HT1080 (cell line): ENCODE data around the gene EFR3B. TPM values are rescaled to one million over a fixed set of nuclear protein-coding genes. Genes with fewer than 3 reads are reported as not detected.

ENCODE experiments used
- DNase-seq: peaks from one replicate; pipeline ENCODE4 v3.0.0-alpha.2; 2015; ENCODE audit warnings: low read depth
- total RNA-seq: library from RNA; depleted of rRNA; stranded (reverse); fragments of >200 nt; shearing (Covaris generic); gene quantifications from 2 replicates; pipeline ENCODE4 v1.2.3, GENCODE V29; 2014

EFR3B gene
- total RNA-seq, 1 experiment from 2014 or later: 5.6 TPM

DNA sequence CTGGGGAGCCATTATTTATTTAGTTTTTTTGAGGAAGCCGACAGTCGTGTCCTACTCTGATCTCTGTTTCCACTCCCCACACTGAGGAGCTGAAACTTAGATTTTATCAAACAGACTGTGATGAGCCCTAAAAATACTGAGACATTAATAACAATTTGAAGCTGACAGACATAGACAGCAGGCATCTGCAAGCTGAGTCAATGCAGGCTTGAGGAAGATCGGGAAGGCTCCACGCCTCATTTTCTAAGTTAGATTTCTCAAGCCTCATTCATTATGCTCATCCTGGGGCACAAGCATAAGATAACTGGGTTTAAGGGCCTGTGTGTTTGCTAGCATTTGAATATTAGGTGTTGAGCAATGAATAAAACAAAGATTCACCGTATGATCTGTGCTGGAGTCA lies 26.3 kb downstream of the EFR3B start:
- no peak for DNase-seq

DNA sequence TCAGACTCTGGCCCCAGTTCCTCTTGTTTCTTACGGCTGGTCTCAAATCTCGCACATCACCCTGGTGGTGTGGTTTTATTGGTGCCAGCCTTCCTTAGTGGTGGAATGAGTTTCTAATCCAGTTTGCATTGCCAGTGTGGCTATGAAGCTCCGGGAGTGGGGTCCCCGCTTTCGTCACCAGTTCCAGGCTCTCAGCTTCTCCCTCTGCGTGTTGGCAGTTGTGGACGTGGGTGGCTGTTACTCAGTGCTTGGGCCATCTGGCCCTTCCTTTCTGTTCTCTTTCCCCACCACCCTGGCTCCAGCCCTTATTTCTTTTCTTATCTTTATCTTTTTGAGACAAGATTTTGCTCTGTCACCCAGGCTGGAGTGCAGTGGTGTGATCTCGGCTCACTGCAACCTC lies 30.1 kb downstream of the EFR3B start:
- no peak for DNase-seq

DNA sequence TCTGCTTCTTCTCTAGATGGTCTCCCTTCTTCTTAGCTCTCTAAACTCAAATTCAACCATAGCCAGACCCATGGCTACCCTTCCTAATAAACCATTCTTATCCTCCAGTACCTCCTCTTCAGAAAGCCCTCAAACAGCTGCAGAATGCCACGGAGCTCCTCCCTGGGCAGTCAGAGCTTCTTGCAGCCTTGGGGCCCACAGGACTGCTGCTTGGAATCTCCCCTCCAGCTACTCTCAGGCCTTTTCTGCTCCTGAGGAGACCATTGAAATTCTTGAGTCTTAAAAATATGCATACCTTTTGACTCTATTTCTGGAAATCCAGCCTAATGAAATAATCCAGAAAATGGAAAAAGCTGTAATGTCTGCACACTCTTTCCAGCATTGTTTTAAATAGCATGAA lies 30.7 kb downstream of the EFR3B start:
- no peak for DNase-seq

DNA sequence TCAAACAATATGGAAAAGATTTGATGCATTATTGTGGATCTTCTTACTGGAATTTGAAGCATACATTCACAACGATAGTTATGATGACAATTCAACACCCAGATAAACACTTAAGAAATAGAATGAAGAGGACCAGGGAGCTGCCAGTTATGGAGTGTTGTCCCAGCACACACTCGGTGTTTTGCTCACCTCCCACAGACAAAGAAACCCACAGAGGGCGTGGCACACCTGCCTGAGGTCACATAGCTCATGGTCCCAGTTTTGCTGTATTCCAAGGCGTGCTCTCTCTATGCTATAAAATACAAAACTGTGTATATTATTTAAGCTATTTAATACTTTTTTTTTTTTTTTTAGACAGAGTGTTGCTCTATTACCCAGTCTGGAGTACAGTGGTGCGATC lies 31.1 kb downstream of the EFR3B start:
- DNase-seq: no peak

DNA sequence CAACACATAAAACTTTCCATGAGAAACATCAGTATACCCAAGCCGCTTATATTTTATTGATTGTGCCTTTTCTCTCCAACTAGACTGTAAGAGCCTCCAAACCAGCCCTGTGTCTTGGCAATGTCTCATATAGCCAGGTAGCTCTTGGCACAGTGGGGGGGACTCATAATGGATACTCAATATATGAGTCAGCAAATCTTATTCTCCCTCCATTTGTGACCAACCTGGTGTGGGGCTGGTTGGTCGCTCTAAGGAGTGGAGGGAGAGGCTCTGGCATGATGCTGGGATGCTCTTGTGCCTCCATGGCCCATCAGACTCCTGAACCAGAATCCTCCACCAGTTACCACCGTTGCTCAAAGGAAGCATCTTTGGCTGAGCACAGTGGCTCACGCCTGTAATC lies 32.0 kb downstream of the EFR3B start:
- no peak for DNase-seq

DNA sequence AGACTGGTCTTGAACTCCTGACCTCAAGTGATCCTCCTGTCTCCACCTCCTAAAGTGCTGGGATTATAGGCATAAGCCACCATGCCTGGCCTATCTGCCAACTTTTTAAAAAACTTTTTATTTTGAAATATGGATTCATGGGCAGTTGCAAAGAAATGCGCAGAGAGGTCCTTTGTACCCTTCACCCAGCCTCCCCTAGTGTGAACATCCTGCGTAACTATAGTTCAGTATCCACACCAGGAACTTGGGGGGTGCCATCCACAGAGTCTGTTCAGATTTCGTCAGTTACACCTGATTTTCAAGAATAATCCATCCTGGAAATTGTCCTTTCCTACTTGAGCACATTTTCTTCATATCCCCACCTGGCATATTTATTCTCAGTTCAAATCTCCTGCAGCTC lies 33.0 kb downstream of the EFR3B start:
- no peak for DNase-seq

DNA sequence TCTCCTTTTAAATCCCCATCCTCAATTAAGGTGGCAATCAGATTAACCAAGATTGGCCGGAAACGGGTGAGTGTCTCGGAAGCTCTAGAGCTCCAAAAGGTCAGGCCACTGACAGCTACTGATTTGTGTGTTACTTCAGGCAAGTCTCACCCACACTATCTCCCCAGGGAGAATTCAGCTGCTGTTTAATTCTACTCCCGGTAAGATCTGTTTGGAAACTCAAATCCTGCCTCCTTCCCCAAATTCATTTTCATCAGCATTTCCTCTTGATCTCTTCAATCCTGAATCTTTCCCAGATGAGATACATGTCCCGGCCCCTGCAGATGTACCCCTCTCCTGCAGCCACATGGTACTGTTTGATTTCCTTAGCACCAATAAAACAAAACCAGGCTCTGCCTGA lies 34.9 kb downstream of the EFR3B start:
- DNase-seq: no peak

DNA sequence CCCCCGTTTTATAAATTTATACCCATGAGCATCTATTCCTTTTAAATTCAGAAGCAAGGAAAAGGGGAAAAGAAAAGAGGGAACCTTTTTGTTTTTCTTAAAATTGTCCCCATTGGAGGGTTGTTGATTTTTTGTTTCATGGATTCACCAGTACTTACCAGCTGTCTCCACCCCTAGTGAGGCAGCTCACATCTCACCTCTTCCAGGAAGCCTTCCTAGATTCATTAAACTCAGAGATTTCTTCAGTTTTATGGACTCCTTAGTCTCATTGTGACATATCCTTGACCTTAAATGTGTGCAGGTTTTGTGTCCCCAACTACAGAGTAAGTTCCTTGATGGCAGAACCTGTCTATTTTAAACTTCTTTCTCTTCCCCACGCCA lies 35.9 kb downstream of the EFR3B start:
- no peak for DNase-seq

DNA sequence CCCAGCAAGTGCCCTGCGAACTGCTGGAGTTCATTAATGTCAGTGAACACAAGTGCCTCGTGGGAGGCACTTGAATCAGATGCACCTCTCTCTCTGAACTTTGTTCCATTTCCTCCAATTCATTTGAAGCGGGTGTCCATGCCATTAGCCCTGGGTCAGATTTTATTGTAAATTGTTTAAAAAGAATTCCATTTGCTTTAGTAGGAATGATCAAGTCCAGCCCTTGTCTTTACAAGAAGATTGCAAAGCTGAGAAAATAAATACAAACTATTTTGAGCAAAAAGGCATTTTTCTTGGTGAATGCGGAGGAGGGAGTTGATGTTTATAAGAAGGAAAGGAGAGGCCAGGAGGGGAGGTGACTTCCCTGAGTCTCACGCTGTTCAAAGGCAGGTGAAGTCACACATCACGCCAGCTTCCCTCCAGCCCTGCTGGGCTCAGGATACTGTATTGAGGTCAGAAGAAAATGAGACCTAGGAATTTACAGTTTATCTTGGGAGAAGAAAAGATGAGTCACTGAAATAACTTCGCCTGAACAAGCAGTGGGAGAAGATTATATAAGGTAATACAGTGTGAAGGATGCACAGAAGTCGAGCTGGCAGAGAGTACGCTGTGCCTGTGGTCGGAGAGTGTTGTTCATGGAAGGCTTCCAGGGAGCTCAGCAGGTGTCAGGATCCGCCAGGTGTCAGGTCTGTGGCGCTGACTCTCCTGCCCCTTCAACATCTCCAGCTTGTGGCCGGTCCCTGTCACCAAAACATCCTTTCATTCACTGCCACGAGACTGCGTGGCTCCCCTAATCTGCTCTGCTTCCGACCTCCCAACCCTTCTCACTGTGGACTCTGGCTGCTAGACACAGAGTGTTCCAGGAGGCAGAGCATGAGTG lies 36.5 kb downstream of the EFR3B start:
- peak; percentile 90 for DNase-seq

DNA sequence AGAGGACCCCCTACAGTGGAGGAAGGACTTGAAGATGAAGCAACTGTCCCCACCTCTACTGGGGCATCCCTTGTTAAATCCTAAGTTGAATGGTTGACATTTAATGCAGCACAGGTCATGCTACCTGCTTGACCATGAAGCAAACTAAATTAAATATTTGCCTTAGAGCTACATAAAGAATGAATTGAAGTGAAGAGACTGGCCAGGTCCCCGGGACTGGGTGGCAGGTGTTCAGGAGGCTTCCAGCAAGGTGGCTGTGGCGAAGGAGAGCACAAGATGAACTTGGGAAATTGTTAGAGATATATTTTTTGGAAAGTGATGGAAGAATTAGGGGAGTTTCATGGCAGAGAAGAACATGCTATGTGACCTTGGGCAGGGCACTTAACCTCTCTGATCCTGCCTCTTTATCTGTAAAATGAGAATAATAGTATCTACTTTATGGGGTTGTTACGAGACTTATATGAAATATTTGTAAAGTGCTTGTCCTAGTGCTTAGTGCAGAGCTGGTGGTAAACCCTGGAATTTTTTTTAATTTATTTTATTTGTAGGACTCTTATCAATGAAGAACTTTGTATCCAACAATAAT lies 37.3 kb downstream of the EFR3B start:
- no peak for DNase-seq

DNA sequence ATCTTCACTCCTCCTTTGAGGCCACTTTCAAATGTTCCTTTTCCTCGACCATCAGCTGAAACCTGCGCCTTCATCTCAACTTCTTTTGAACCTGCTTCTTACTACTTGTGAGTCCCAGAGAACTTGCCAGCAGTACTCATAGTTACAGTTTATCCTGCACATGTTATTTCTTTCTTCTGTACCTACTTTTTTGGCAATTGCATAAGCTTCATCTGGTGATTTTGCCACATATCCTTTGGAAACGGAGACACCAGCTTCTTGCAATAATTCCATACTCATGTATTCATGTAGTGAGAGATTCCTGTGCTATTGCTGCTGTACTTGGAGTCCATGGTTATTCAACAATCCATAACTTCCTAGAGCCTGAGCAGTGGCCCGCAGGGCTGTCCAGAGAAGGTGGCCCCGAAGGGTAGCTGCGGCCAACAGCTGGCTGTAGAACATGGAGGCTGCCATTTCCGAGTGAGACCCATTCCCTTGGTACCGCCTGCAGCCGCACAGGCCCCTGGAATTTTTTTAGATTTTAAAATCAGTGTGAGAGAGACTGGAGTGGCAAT lies 39.4 kb downstream of the EFR3B start:
- DNase-seq: no peak

DNA sequence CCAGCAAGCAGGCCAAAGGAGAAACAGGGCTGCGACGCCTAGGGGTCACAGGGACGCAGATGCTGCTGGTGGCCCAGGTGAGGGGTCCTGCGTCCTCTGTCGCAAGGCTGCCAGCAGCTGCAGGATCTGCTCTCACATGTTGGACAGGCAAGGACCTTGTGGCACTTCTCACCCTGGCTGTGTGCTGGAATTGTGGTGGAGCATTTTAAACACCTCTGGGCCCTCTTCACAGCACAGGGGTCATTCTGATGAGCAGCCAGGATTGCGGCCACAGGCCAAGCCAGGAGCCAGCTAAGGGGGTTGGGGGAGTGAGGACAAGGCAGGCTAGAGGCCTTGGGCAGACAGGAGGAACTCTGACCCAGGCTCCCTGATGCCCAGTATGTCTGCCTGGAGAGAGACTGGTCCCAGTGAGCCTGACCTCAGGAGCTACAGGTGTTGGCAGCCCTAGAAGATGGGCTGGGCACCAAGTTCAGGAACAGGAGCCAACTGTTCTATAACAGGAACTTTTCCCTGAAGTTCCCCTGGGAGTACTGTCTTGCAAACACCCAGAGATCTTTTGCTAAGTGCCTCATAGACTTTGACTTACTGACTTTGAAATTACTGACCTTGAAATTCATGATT lies 40.2 kb downstream of the EFR3B start:
- no peak for DNase-seq

DNA sequence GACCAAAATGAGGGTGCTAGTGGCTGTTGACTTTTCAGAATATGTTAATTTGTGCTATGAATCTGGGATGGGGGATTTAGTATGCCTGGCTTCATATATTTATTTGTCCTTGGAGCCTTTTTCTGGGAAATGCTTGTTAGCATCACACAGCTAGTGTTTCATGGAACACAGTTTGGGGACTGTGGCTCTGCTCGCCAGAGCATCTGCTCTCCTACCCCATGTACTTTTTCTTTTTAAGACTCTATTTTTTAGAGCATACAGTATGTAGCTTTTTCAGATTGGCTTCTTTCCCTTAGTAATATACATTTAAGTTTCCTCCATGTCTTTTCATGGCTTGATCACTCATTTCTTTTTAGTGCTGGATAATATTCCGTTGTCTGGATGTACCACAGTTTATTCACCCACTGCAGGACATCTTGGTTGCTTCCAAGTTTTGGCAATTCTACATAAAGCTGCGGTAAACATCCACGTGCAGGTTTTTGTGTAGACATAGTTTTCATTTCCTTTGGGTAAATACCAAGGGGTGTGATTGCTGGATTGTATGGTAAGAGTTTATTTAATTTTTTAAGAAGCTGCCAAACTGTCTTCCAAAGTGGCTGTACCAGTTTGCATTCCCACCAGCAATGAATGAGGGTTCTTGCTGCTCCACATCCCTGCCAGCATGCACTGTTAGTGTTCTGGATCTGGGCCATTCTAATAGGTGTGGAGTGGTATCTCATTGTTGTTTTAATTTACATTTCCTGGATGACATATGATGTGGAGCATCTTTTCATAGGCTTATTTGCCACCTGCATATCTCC lies 44.1 kb downstream of the EFR3B start:
- no peak for DNase-seq

DNA sequence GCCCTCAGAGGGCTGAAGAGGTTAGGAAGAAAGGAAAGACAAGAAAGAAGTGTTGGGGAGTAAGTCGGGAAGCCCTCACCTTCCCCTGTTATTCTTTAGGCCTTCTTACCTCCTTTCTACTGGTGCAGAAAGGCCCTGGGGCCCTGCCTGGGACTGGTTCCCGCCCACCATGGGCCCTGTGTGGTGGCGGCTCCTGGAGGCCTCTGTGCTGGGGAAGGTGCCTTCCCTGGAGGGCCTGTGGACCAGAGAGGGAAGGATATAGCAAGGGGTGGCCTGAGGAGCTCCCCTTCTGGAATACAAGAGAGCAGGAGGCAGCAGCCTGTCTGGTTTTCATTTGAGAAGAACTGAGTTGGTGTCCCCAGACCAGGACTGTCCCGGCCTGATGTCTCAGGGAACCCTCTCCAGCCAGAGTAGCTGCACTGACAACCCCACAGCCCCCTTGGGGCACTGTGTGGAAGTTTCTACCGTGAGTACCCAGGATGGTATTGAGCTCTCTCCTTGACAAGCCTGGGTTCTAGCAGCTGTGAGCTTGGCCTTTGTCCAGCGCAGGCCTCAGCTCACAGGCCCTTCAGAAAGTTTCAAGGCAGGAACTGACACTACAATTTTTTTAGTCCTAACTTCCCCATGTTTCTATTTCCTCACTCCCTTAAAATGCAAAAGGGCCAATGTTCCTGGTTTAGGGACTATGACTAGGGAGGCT lies 47.1 kb downstream of the EFR3B start:
- DNase-seq: no peak

DNA sequence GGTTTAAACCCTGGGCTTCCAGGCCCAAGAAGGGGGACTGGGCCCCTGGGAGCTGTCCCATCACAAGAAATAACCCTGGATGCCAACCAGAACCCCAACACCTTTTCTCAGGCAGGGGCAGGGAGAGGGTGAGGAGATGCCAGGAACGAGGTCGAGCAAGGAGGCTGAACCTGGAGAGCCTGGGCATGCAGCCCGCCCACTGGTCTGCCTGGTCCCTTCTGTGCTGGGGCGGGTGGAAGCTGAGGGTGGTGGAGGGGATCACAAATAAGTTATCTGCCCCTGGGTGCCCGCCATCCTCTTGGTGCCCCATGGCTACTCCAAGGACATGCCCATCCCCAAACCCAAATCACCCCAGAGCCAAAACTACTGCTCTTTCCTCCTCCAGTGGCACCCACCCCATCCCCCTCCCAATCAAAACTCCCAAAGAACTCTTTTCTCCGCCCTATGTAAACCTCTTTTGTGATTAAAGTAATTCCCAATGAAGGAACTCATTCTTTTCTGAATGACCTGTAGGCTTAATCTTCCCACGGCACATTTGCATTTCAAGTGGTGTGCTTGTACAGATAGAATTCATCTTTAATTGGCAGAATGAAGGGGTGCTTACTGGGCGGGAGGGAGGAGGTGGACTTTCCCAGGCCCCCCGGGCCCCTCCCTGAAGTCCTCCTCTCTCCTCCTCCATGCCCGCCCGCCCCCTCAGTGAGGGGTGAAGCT lies 47.9 kb downstream of the EFR3B start:
- DNase-seq: no peak

DNA sequence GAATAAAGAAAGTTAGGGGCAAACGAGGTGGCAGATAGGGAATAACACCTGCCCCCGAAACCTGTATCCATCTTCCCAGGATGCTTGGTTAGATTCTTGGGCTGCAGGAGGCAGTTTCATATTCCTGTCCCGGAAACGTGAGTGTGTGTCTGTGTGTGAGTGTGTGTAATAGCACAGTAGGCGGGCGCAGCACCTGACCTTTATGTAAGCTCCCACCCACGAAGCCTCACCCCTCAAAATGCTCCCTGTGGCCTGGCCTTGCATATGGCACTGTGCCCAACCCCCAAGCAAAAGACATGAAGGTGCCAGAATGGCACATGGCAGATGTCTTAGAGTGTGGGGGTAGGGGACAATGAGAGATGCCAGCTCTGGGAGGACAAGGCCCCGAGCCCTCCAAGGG lies 48.9 kb downstream of the EFR3B start:
- no peak for DNase-seq

DNA sequence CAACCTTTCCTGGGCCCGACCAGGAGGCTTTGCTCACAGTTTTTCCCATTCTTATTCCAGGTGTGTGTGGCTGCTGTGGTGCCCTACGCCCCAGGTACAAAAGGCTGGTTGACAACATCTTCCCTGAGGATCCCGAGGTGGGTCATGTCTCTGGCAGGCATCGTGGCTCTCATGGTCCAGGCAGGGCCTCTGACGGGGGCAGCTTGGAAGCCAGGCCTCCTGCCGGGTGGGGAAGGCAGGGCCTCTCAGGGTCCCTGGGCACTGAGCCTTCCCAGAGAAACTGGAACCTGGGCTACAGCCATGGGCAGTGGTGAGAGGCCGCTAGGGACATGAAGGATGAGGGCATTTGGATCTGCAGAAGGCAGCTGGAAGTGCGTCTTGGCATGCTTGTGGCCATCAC lies 49.4 kb downstream of the EFR3B start:
- no peak for DNase-seq

DNA sequence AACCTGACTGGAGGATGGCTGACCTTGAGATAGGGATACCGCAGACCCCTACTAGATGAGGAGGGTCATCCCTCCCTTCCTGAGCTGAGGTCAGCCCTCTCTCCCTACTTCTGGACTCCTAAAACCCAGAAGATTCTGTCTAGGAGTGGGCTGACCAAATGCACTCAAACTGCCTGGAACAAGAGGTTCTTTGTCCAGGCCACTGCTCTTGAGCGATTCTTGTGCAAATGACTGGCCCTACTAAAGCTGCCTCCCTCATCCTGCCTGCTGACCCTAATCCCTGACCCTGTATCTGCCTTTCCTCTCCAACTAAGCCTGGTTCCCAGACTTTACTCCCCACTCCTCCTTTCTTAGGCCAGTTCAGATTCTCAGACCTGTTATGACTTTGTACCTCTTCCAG lies 56.2 kb downstream of the EFR3B start:
- no peak for DNase-seq

DNA sequence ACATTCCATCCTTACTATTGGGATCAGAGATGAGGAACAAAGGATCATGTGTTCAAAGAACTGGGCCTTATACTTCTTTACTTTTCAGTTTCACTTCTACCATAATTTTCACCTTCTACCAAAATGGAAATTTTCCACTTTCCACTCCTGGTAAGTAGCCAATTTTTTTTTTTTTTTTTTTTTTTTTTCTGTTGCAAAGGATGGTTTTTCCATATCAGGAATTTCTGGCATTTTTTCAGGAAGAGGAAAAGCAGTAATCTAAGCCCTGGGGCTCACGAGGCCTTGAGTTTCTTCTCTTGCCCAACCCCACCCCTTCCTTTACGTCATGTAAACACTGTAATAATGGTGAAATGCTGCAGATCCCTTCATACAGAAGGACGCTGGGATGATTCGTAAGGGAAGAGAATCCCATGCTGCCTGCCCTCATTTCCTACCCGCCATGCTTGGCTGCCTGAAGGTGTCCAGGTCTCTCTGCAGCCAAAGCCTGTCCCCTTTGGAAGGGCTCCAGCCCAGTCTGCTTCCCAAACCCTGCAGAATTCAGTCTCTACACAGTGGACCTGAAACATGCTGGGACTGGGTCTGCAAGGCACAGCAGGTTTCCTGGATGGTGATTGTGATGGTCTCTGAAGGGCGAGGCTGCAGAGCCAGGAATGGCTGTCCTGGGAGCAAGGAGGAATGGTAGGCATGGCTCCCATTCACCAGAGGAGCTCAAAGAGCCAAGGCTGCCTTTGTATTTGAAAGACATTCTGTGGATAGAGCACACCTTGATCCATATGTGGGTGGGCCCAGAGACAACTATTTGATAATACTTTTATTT lies 57.0 kb downstream of the EFR3B start:
- peak; percentile 38 for DNase-seq
